ENCODE results near the gene PSMG1. TPM values are rescaled to one million over a fixed set of nuclear protein-coding genes. Genes with fewer than 3 reads are reported as not detected.

Gene PSMG1
- total RNA-seq, 5 donors from 2014 or later (not counting 1 experiment from before 2014, with no cell fraction given) = 12.9 to 18.1 (median 16.8) TPM

GRCh38 chr21:39196310-39196709 lies 13.1 kb upstream of the PSMG1 start:
- no peaks in the 10 kb centered on the region for H3K27me3 ChIP-seq (replicated peaks in 1 of 2; ENCODE audit: control insufficient read depth in 2 of 2, extremely low read depth in 1 of 2, insufficient read depth in 2 of 2, low read length in 1 of 2)
- DNase-seq (no peak), ATAC-seq (replicated peaks in 1 of 4) (no peak)
- no peaks in the 10 kb centered on the region for H3K9me3 Mint-ChIP-seq
- 78% methylated on average over 1 of the region's 7 CpGs for WGBS (ENCODE audit: insufficient coverage)
- H3K4me3 ChIP-seq (ENCODE audit: control insufficient read depth in 1 of 2, extremely low read depth in 1 of 2, low read length in 1 of 2) = no peak overlapping the region
- ChIA-PET POLR2A (no interaction called here), CTCF (no interaction called here)
- peaks cover 3 to 49% of the 10 kb centered on the region in 2 donors for H3K36me3 ChIP-seq (ENCODE audit: control insufficient read depth in 2 of 2, extremely low read depth in 1 of 2, insufficient read depth in 1 of 2, low read length in 1 of 2)
- H3K9me3 ChIP-seq = no peaks in the 10 kb centered on the region
- peaks cover 50% of the 10 kb centered on the region for H3K36me3 Mint-ChIP-seq
- H3K27me3 Mint-ChIP-seq = no peaks in the 10 kb centered on the region
- peaks cover 12 to 30% (median 26%) of the 10 kb centered on the region in 3 donors for H3K4me1 Mint-ChIP-seq
- H3K4me1 ChIP-seq (ENCODE audit: control insufficient read depth in 1 of 2, extremely low read depth in 1 of 2, insufficient read depth in 2 of 2, low read length in 2 of 2) = no peaks in the 10 kb centered on the region
- H3K4me3 Mint-ChIP-seq = peak overlapping the region in 2 of 3 donors; percentile 2 to 43
- H3K27ac Mint-ChIP-seq = peak overlapping the region; percentile 63 to 70
- H3K27ac ChIP-seq (ENCODE audit: low read length) = peak overlapping the region; percentile 26

GRCh38 chr21:39193380-39193779 lies 10.1 kb upstream of the PSMG1 start:
- H3K4me3 Mint-ChIP-seq = no peak overlapping the region
- H3K27ac Mint-ChIP-seq = no peak overlapping the region
- no peaks in the 10 kb centered on the region for H3K9me3 Mint-ChIP-seq
- DNase-seq (no peak), ATAC-seq (replicated peaks in 1 of 4) (no peak)
- no peaks in the 10 kb centered on the region for H3K27me3 Mint-ChIP-seq
- no peak overlapping the region for H3K27ac ChIP-seq (ENCODE audit: low read length)
- peaks cover 31% of the 10 kb centered on the region for H3K36me3 Mint-ChIP-seq
- no CpG with 5 or more reads among the region's 1 CpG for WGBS (ENCODE audit: insufficient coverage)
- no peaks in the 10 kb centered on the region for H3K4me1 ChIP-seq (ENCODE audit: control insufficient read depth in 1 of 2, extremely low read depth in 1 of 2, insufficient read depth in 2 of 2, low read length in 2 of 2)
- H3K27me3 ChIP-seq (replicated peaks in 1 of 2; ENCODE audit: control insufficient read depth in 2 of 2, extremely low read depth in 1 of 2, insufficient read depth in 2 of 2, low read length in 1 of 2) = no peaks in the 10 kb centered on the region
- ChIA-PET POLR2A (no interaction called here), CTCF (no interaction called here)
- peaks cover under 1 to 23% of the 10 kb centered on the region in 2 donors for H3K36me3 ChIP-seq (ENCODE audit: control insufficient read depth in 2 of 2, extremely low read depth in 1 of 2, insufficient read depth in 1 of 2, low read length in 1 of 2)
- peaks cover 18 to 37% (median 31%) of the 10 kb centered on the region in 3 donors for H3K4me1 Mint-ChIP-seq
- no peak overlapping the region for H3K4me3 ChIP-seq (ENCODE audit: control insufficient read depth in 1 of 2, extremely low read depth in 1 of 2, low read length in 1 of 2)
- H3K9me3 ChIP-seq = no peaks in the 10 kb centered on the region

DNA sequence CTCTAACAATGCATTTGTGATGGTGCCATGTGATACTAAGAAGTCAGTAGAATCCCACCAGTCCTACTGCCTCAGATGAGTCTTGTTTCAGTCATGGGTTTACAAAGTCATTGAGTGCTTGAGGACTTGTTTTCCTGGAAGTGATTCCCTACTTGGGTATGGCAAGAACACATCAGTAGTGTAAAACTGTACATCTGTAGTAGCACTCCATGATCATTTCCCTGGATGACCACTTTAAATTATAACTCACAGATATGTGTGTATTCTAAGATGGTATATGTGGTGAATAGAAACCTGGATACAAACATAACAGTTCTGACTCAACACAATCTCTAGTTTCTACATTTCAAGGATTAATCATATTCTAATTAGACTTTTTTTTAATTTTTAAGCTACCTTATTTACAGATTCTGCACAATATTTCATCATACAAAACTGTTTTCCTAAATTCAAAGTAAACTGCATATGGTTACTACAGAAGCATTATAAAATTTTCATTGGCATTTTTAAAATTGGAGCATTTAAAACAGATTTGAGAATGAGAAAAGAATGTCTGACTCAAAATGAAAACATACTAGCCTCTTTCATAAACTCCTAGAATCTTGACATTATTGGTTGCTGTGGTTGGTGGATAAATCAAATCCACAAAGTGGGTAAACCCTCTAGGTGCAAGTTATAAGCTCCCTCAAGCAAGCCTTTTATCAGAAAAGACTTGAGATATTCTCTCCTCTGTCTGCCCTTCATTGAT lies 6.8 kb upstream of the PSMG1 start:
- H3K4me3 Mint-ChIP-seq = no peak overlapping the region
- Histone ChIP-seq H3K4me1 (ENCODE audit: control insufficient read depth in 1 of 2, extremely low read depth in 1 of 2, insufficient read depth in 2 of 2, low read length in 2 of 2) (no peaks in the 10 kb centered on the region), H3K9me3 (no peaks in the 10 kb centered on the region), H3K27me3 (replicated peaks in 1 of 2; ENCODE audit: control insufficient read depth in 2 of 2, extremely low read depth in 1 of 2, insufficient read depth in 2 of 2, low read length in 1 of 2) (no peaks in the 10 kb centered on the region), H3K27ac (ENCODE audit: low read length) (no peak overlapping the region), H3K36me3 (ENCODE audit: control insufficient read depth in 2 of 2, extremely low read depth in 1 of 2, insufficient read depth in 1 of 2, low read length in 1 of 2) (peaks cover 0 to 8% of the 10 kb centered on the region in 2 donors), H3K4me3 (ENCODE audit: control insufficient read depth in 1 of 2, extremely low read depth in 1 of 2, low read length in 1 of 2) (no peak overlapping the region)
- H3K9me3 Mint-ChIP-seq = no peaks in the 10 kb centered on the region
- ChIA-PET CTCF (no interaction called here), POLR2A (interaction anchor here in 1 of 2 donors (0.6 kb wide), 1 partner anchor 34 kb away, joined by 3 read pairs; no protein-coding TSS in a partner anchor)
- peaks cover 18 to 29% (median 27%) of the 10 kb centered on the region in 3 donors for H3K4me1 Mint-ChIP-seq
- peak overlapping the region; percentile 16 to 48 for H3K27ac Mint-ChIP-seq
- no peaks in the 10 kb centered on the region for H3K27me3 Mint-ChIP-seq
- ATAC-seq (replicated peaks in 1 of 4) (no peak), DNase-seq (no peak)
- H3K36me3 Mint-ChIP-seq = peaks cover 8% of the 10 kb centered on the region

DNA sequence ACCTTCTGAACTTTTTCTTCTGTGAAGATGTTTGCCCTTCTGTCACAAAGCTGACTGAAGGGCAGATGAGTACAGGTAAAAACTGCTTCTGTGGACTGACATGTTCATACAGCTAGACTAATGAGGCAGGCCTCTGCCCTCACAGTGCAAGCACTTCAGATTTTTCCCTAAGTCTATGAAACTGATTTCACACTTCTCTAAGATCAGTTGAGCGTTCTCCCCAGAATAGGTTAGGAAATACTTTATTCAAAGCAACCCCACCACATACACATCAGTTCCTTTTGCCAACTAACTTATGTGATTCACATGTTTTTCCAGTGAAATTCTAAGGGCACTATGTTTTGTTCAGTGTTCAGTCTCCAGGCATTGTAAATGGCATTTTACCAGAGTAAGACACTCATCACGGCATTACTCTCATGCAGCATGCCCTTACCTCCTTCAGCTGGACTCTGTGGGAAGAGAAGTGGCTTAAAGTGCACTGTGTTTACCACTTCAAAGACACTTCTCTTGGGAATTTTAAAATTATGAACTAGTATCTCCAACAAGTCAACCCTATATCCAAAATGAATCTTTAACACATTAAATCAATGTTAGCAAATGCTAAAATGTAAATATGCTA lies 5.4 kb upstream of the PSMG1 start:
- Histone ChIP-seq H3K4me3 (ENCODE audit: control insufficient read depth in 1 of 2, extremely low read depth in 1 of 2, low read length in 1 of 2) (no peak overlapping the region), H3K27ac (ENCODE audit: low read length) (peak overlapping the region; percentile 10), H3K9me3 (no peaks in the 10 kb centered on the region), H3K4me1 (ENCODE audit: control insufficient read depth in 1 of 2, extremely low read depth in 1 of 2, insufficient read depth in 2 of 2, low read length in 2 of 2) (no peaks in the 10 kb centered on the region), H3K36me3 (ENCODE audit: control insufficient read depth in 2 of 2, extremely low read depth in 1 of 2, insufficient read depth in 1 of 2, low read length in 1 of 2) (peaks cover 0 to 3% of the 10 kb centered on the region in 2 donors), H3K27me3 (replicated peaks in 1 of 2; ENCODE audit: control insufficient read depth in 2 of 2, extremely low read depth in 1 of 2, insufficient read depth in 2 of 2, low read length in 1 of 2) (no peaks in the 10 kb centered on the region)
- DNase-seq = no peak
- no peak for ATAC-seq (replicated peaks in 1 of 4)
- ChIA-PET CTCF (no interaction called here), POLR2A (no interaction called here)
- H3K27ac Mint-ChIP-seq = peak overlapping the region; percentile 50 to 68
- H3K36me3 Mint-ChIP-seq = no peaks in the 10 kb centered on the region
- H3K27me3 Mint-ChIP-seq = no peaks in the 10 kb centered on the region
- no CpG with 5 or more reads among the region's 2 CpGs for WGBS (ENCODE audit: insufficient coverage)
- H3K9me3 Mint-ChIP-seq = no peaks in the 10 kb centered on the region
- no peak overlapping the region for H3K4me3 Mint-ChIP-seq
- peaks cover 30 to 40% (median 31%) of the 10 kb centered on the region in 3 donors for H3K4me1 Mint-ChIP-seq

GRCh38 chr21:39187141-39187540 lies 3.9 kb upstream of the PSMG1 start:
- DNase-seq (no peak), ATAC-seq (replicated peaks in 1 of 4) (no peak)
- H3K9me3 ChIP-seq = no peaks in the 10 kb centered on the region
- no peak overlapping the region for H3K4me3 ChIP-seq (ENCODE audit: control insufficient read depth in 1 of 2, extremely low read depth in 1 of 2, low read length in 1 of 2)
- H3K27me3 Mint-ChIP-seq = no peaks in the 10 kb centered on the region
- no peak overlapping the region for H3K27ac ChIP-seq (ENCODE audit: low read length)
- no peaks in the 10 kb centered on the region for H3K9me3 Mint-ChIP-seq
- H3K27ac Mint-ChIP-seq = peak overlapping the region; percentile 49 to 82
- H3K4me1 Mint-ChIP-seq = peaks cover 36 to 45% (median 38%) of the 10 kb centered on the region in 3 donors
- H3K36me3 Mint-ChIP-seq = no peaks in the 10 kb centered on the region
- CTCF ChIA-PET = no interaction called here
- no peaks in the 10 kb centered on the region for H3K27me3 ChIP-seq (replicated peaks in 1 of 2; ENCODE audit: control insufficient read depth in 2 of 2, extremely low read depth in 1 of 2, insufficient read depth in 2 of 2, low read length in 1 of 2)
- H3K4me1 ChIP-seq (ENCODE audit: control insufficient read depth in 1 of 2, extremely low read depth in 1 of 2, insufficient read depth in 2 of 2, low read length in 2 of 2) = peaks cover 5 to 6% of the 10 kb centered on the region in 2 experiments
- WGBS (ENCODE audit: insufficient coverage) = 63% methylated on average over 1 of the region's 5 CpGs
- H3K36me3 ChIP-seq (ENCODE audit: control insufficient read depth in 2 of 2, extremely low read depth in 1 of 2, insufficient read depth in 1 of 2, low read length in 1 of 2) = no peaks in the 10 kb centered on the region
- H3K4me3 Mint-ChIP-seq = no peak overlapping the region
- POLR2A ChIA-PET = no interaction called here

DNA sequence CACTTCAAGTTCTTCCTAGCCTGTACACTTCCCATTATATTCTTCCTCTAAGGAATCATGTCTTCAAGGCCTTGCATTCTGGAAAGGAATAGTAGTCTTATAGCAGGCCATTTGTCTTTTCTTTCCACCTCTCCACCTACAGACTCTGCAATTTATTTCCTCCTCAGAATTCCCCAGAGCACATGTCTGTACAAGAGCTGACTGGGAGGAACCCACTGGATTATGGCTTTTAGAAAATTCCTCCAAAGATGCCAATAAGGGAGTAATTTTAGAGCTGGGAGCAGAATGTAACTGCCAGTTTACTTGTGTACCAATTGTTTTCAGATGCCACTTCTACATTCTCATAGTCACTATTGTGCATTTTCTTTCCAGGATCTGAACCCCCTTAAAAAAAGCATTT lies 3.4 kb upstream of the PSMG1 start:
- ChIA-PET CTCF (interaction anchor here in 1 of 2 donors (0.6 kb wide), 1 partner anchor 159 kb away, joined by 3 read pairs; no protein-coding TSS in a partner anchor), POLR2A (no interaction called here)
- H3K27me3 ChIP-seq (replicated peaks in 1 of 2; ENCODE audit: control insufficient read depth in 2 of 2, extremely low read depth in 1 of 2, insufficient read depth in 2 of 2, low read length in 1 of 2) = no peaks in the 10 kb centered on the region
- H3K36me3 ChIP-seq (ENCODE audit: control insufficient read depth in 2 of 2, extremely low read depth in 1 of 2, insufficient read depth in 1 of 2, low read length in 1 of 2) = no peaks in the 10 kb centered on the region
- no peaks in the 10 kb centered on the region for H3K9me3 Mint-ChIP-seq
- H3K4me3 Mint-ChIP-seq = no peak overlapping the region
- peak overlapping the region; percentile 49 to 82 for H3K27ac Mint-ChIP-seq
- H3K4me1 Mint-ChIP-seq = peaks cover 41 to 47% (median 42%) of the 10 kb centered on the region in 3 donors
- no peaks in the 10 kb centered on the region for H3K36me3 Mint-ChIP-seq
- H3K4me1 ChIP-seq (ENCODE audit: control insufficient read depth in 1 of 2, extremely low read depth in 1 of 2, insufficient read depth in 2 of 2, low read length in 2 of 2) = peaks cover 7 to 9% of the 10 kb centered on the region in 2 experiments
- H3K4me3 ChIP-seq (ENCODE audit: control insufficient read depth in 1 of 2, extremely low read depth in 1 of 2, low read length in 1 of 2) = no peak overlapping the region
- ATAC-seq (replicated peaks in 1 of 4) = no peak
- no peak for DNase-seq
- no peak overlapping the region for H3K27ac ChIP-seq (ENCODE audit: low read length)
- H3K9me3 ChIP-seq = no peaks in the 10 kb centered on the region
- no peaks in the 10 kb centered on the region for H3K27me3 Mint-ChIP-seq

Measured in T-cell (primary cell).